ENCODE data around the gene DBNL. TPM values are rescaled to one million over a fixed set of nuclear protein-coding genes. Genes with fewer than 3 reads are reported as not detected.
A peak's percentile ranks its signal among the peaks of the same experiment; 100 is the strongest.

DBNL gene
- total and polyA plus RNA-seq, 2 of the 13 experiments (the other 11 are each of a cell fraction or from before 2014, with no cell fraction given), result 20.8 to 35.1 TPM

GRCh38 chr7:44043902-44044301, 600 bp upstream of the DBNL start:
- BruUV-seq (replicated peaks), result TSS peak; percentile 75
- H3K27me3 ChIP-seq (ENCODE audit: control insufficient read depth in 1 of 2, insufficient read depth in 2 of 2, low read length in 2 of 2), result no peaks in the 10 kb centered on the region; a peak in 1 of 5 replicates
- H3K36me3 ChIP-seq (replicated peaks in 1 of 2; ENCODE audit: control insufficient read depth in 1 of 2, insufficient read depth in 2 of 2, low read length in 2 of 2), result peaks cover 6 to 10% of the 10 kb centered on the region in 2 experiments; a peak in 3 of 5 replicates
- POLR2A ChIA-PET, result interaction anchor here (0.6 to 1.7 kb wide), 7 partner anchors 8 to 38 kb away, joined by 3 to 12 read pairs (median 3); no protein-coding TSS in a partner anchor
- TF ChIP-seq ZNF547 (CRISPR knock-in tag; IDR thresholded peaks at IDR 0.05) (no peak), CEBPZ (IDR thresholded peaks at IDR 0.05; ENCODE audit: low read length) (no peak), SOX13 (IDR thresholded peaks at IDR 0.05) (no peak), SOX13 (CRISPR knock-in tag; conservative IDR thresholded peaks at IDR 0.05 in 1 of 2, IDR thresholded peaks at IDR 0.05 in 1 of 2) (no peak), ZNF891 (CRISPR knock-in tag; IDR thresholded peaks at IDR 0.05) (0 out of 2 replicates have a peak, but pooled peaks have one; percentile 2), ZNF572 (CRISPR knock-in tag; IDR thresholded peaks at IDR 0.05) (no peak), ZNF263 (CRISPR knock-in tag; IDR thresholded peaks at IDR 0.05) (peak; percentile 87), ZBTB10 (CRISPR knock-in tag; IDR thresholded peaks at IDR 0.05; ENCODE audit: borderline replicate concordance) (no peak), REL (CRISPR knock-in tag; conservative IDR thresholded peaks at IDR 0.05) (0 out of 2 replicates have a peak, but pooled peaks have one; percentile 7), NFATC3 (CRISPR knock-in tag; IDR thresholded peaks at IDR 0.05) (0 out of 2 replicates have a peak, but pooled peaks have one; percentile 2), SNAPC4 (CRISPR knock-in tag; IDR thresholded peaks at IDR 0.05) (peak; percentile 18; the same call in 1 of the 2 replicates), NCOA1 (CRISPR knock-in tag; IDR thresholded peaks at IDR 0.05) (0 out of 2 replicates have a peak, but pooled peaks have one; percentile 29)
- in situ Hi-C loops (cut with HindIII; ENCODE audit: extremely low pct_ligation_motif_present, low pct_unique_long_range_greater_than_20kb), result no loop called here
- intact Hi-C loops (cut with micrococcal nuclease; ENCODE audit: unreplicated experiment), result no loop called here
- WGBS (ENCODE audit: low lambda C conversion rate), result 6% methylated on average over 8 of the region's 8 CpGs
- H4K20me1 ChIP-seq (ENCODE audit: insufficient read depth, low read length), result no peaks in the 10 kb centered on the region
- FAIRE-seq, result no peak
- peak overlapping the region; percentile 88 for H3K9ac ChIP-seq (ENCODE audit: insufficient read depth, low read depth, low read length)
- peak overlapping the region; percentile 69 for H3K27ac ChIP-seq (ENCODE audit: extremely low read length, insufficient read depth, low read length)
- peak overlapping the region; percentile 71 for H2AFZ ChIP-seq (ENCODE audit: low read length)
- peaks cover 27% of the 10 kb centered on the region for H3K79me2 ChIP-seq (ENCODE audit: insufficient read depth, low read length)
- no peak for DNase-seq (ENCODE audit: low spot score)
- ATAC-seq, result no peak; the same call in 2 of the 3 replicates
- CTCF ChIA-PET (ENCODE audit: low intra/inter-chr PET ratio, low total read pairs), result no interaction called here
- peaks cover 45% of the 10 kb centered on the region for H3K4me1 ChIP-seq (ENCODE audit: insufficient read depth, low read length)
- no peaks in the 10 kb centered on the region for H3K9me3 ChIP-seq (ENCODE audit: low read length)
- H3K4me3 ChIP-seq (replicated peaks in 1 of 3; ENCODE audit: insufficient read depth in 1 of 3, low read depth in 2 of 3, low read length in 3 of 3), result peak overlapping the region; percentile 85 to 96 (median 85)
- peak overlapping the region; percentile 92 for H3K4me2 ChIP-seq (ENCODE audit: low read depth, low read length)
